ENCODE results near the gene STK32A. TPM values are rescaled to one million over a fixed set of nuclear protein-coding genes. Genes with fewer than 3 reads are reported as not detected.
"Not testable (repeated sequence)": the region's sequence is repeated elsewhere in the genome, so short reads cannot be mapped to it uniquely, and the experiment has no call there.

The STK32A gene
- total RNA-seq, 4 donors from 2014 or later, result 9.6 to 35.2 (median 14.8) TPM

- Histone ChIP-seq H3K4me1 (peaks cover 0 to 18% (median 2%) of the 10 kb centered on the region in 4 donors), H3K27me3 (no peaks in the 10 kb centered on the region), H3K36me3 (peaks cover 0 to 20% (median 0%) of the 10 kb centered on the region in 3 donors), H3K27ac (no peak overlapping the region), H3K4me3 (no peak overlapping the region), H3K9me3 (peaks cover 0 to 30% (median 0%) of the 10 kb centered on the region in 4 donors)
- TF ChIP-seq POLR2A (IDR thresholded peaks at IDR 0.05), result no peak
- no peak for TF ChIP-seq CTCF (IDR thresholded peaks at IDR 0.05)
- TF ChIP-seq EP300 (IDR thresholded peaks at IDR 0.05), result no peak
- WGBS, 2 donors, result 96 to 98% methylated on average over 15 of the region's 15 CpGs
- DNase-seq (ENCODE audit: low spot score in 2 of 2), result no peak
These were observed 8.3 kb upstream of the STK32A start for GRCh38 chr5:147226512-147226911.

GRCh38 chr5:147234239-147234824, 494 bp upstream of the STK32A start:
- Histone ChIP-seq H3K9me3 (peaks cover 0 to 22% (median 0%) of the 10 kb centered on the region in 4 donors), H3K4me1 (peaks cover 0 to 8% (median 0%) of the 10 kb centered on the region in 4 donors), H3K27ac (peak overlapping the region; percentile 81 to 95 (median 84)), H3K4me3 (peak overlapping the region; percentile 50 to 79 (median 58)), H3K27me3 (no peaks in the 10 kb centered on the region), H3K36me3 (peaks cover 0 to 8% (median 0%) of the 10 kb centered on the region in 3 donors)
- WGBS, 2 donors, result 2 to 3% methylated on average over 6 to 11 of the region's 32 CpGs
- no peak for DNase-seq (ENCODE audit: low spot score in 2 of 2)
- TF ChIP-seq EP300 (IDR thresholded peaks at IDR 0.05) (no peak), POLR2A (IDR thresholded peaks at IDR 0.05) (no peak), CTCF (IDR thresholded peaks at IDR 0.05) (no peak)

GRCh38 chr5:147240266-147240985, 5.6 kb downstream of the STK32A start:
- Histone ChIP-seq H3K9me3 (no peaks in the 10 kb centered on the region), H3K27me3 (no peaks in the 10 kb centered on the region), H3K4me1 (peaks cover 0 to 6% (median 2%) of the 10 kb centered on the region in 4 donors), H3K36me3 (no peaks in the 10 kb centered on the region), H3K27ac (peak overlapping the region in 1 of 4 donors; percentile 2), H3K4me3 (no peak overlapping the region)
- no peak for DNase-seq (ENCODE audit: low spot score in 2 of 2)
- no peak for TF ChIP-seq EP300 (IDR thresholded peaks at IDR 0.05)
- TF ChIP-seq CTCF (IDR thresholded peaks at IDR 0.05), result no peak
- TF ChIP-seq POLR2A (IDR thresholded peaks at IDR 0.05), result no peak
- 83% methylated on average over 4 of the region's 4 CpGs for WGBS, 2 donors

- H3K27ac ChIP-seq; H3K27me3 ChIP-seq; DNase-seq (ENCODE audit: low spot score in 2 of 2); H3K36me3 ChIP-seq; H3K9me3 ChIP-seq; H3K4me3 ChIP-seq: not testable (repeated sequence)
- H3K4me1 ChIP-seq, result peaks cover 0 to 20% (median 4%) of the 10 kb centered on the region in 4 donors
- WGBS, 2 donors, result 93 to 100% methylated on average over 1 to 6 of the region's 6 CpGs
These were observed 8.4 kb downstream of the STK32A start for GRCh38 chr5:147243238-147243637.

GRCh38 chr5:147245381-147246165, 10.7 kb downstream of the STK32A start:
- H3K4me1 ChIP-seq, result peaks cover 0 to 25% (median 4%) of the 10 kb centered on the region in 4 donors
- no peaks in the 10 kb centered on the region for H3K36me3 ChIP-seq
- DNase-seq (ENCODE audit: low spot score in 2 of 2), result no peak
- no peaks in the 10 kb centered on the region for H3K9me3 ChIP-seq
- H3K27me3 ChIP-seq, result no peaks in the 10 kb centered on the region
- no peak for TF ChIP-seq CTCF (IDR thresholded peaks at IDR 0.05)
- TF ChIP-seq EP300 (IDR thresholded peaks at IDR 0.05), result peak in 1 of 2 donors; percentile 50
- peak overlapping the region in 2 of 4 donors; percentile 27 to 57 for H3K27ac ChIP-seq
- 57 to 67% methylated on average over 3 of the region's 3 CpGs for WGBS, 2 donors
- no peak overlapping the region for H3K4me3 ChIP-seq

All from tibial nerve (tissue), 4 donors.